ENCODE measurements around the gene HECW1. TPM values are rescaled to one million over a fixed set of nuclear protein-coding genes. Genes with fewer than 3 reads are reported as not detected.

The HECW1 gene
- total RNA-seq, 2 experiments from 2014 or later, result not detected

DNA sequence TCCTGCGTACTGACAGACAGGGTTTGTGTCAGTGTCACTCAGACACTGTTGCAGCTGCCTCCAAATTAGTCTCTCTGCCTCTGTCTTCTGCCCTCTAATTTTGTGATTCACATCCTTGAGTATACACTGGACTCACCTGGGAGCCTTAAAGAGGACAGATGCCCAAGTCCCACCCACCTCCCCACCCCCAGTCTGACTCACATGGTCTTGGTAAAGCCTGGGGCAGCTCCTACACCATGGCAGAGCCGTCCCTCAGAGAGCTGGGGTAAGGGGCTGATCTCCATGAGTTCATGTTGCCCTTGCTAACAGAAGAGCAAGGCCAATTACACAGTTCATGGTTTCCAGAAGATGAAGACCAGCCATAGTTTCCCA lies 272.8 kb downstream of the HECW1 start:
- Mint-ChIP-seq H3K4me1 (peaks cover 7% of the 10 kb centered on the region), H3K27me3 (peaks cover 6% of the 10 kb centered on the region), H3K27ac (no peak overlapping the region), H3K4me3 (no peak overlapping the region), H3K36me3 (ENCODE audit: low read depth) (no peaks in the 10 kb centered on the region), H3K9me3 (ENCODE audit: low read depth) (peaks cover 4% of the 10 kb centered on the region)
- DNase-seq (no peak), ATAC-seq (no peak)
- ChIA-PET POLR2A (no interaction called here), CTCF (interaction anchor here (0.7 to 2.0 kb wide), 2 partner anchors 15 to 55 kb away, joined by 3 to 6 read pairs; no protein-coding TSS in a partner anchor)
- intact Hi-C loops (cut with DNase I, micrococcal nuclease), result no loop called here

DNA sequence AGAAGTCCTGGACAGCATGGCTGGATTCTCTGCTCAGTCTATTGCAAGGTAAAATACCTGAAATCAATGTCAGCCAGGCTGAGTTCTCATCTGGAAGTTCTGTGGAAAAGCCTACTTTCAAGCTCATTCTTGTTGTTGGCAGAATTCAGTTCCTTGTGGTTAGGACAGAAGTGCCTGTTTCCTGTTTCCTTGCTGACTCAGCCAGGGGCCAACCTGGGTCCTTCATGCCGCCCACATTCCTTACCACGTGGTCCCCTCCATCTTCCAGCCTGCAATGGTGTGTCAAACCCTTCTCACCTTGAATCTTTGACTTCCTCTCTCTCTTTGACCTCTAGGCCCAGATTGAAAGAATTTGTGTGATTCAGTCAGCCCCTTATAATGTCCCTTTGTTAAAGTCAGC lies 273.4 kb downstream of the HECW1 start:
- CTCF ChIA-PET, result interaction anchor here (2.0 kb wide), 1 partner anchor 54 kb away, joined by 6 read pairs; no protein-coding TSS in a partner anchor
- H3K36me3 Mint-ChIP-seq (ENCODE audit: low read depth), result no peaks in the 10 kb centered on the region

DNA sequence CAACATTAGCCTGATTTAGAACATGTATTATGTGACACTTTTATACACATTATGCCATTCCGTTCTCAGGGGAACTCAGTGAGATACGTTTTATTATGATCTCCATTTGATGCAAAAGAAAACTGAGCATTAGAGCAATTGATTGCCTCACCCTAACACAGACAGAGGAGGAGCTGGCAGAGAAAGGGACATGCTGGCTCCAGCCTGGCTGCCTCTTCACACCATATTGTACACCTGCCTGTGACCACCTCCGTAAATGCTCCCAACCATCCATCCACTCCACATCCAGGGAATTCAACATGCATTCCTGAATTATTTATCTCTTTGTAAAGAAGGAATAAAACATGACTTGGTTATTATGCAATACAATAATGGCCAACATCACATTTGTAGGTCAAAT lies 275.5 kb downstream of the HECW1 start:
- DNase-seq (no peak), ATAC-seq (no peak)
- no peaks in the 10 kb centered on the region for H3K36me3 Mint-ChIP-seq (ENCODE audit: low read depth)
- CTCF ChIA-PET, result interaction anchor here (0.8 kb wide), 1 partner anchor 59 kb away, joined by 3 read pairs; no protein-coding TSS in a partner anchor
- POLR2A ChIA-PET, result no interaction called here
- H3K27me3 Mint-ChIP-seq, result peaks cover 6% of the 10 kb centered on the region
- peaks cover 4% of the 10 kb centered on the region for H3K9me3 Mint-ChIP-seq (ENCODE audit: low read depth)
- H3K4me3 Mint-ChIP-seq, result no peak overlapping the region
- intact Hi-C loops (cut with DNase I, micrococcal nuclease), result no loop called here
- peaks cover 7% of the 10 kb centered on the region for H3K4me1 Mint-ChIP-seq
- H3K27ac Mint-ChIP-seq, result no peak overlapping the region

More for the DNA sequence above, 273.4 kb downstream of the HECW1 start:
- no peak overlapping the region for H3K27ac Mint-ChIP-seq
- no peak overlapping the region for H3K4me3 Mint-ChIP-seq
- intact Hi-C loops (cut with DNase I, micrococcal nuclease), result no loop called here
- peaks cover 7% of the 10 kb centered on the region for H3K4me1 Mint-ChIP-seq
- peaks cover 6% of the 10 kb centered on the region for H3K27me3 Mint-ChIP-seq
- POLR2A ChIA-PET, result no interaction called here
- peak; percentile 47 for ATAC-seq
- DNase-seq, result peak; percentile 50
- H3K9me3 Mint-ChIP-seq (ENCODE audit: low read depth), result peaks cover 4% of the 10 kb centered on the region

DNA sequence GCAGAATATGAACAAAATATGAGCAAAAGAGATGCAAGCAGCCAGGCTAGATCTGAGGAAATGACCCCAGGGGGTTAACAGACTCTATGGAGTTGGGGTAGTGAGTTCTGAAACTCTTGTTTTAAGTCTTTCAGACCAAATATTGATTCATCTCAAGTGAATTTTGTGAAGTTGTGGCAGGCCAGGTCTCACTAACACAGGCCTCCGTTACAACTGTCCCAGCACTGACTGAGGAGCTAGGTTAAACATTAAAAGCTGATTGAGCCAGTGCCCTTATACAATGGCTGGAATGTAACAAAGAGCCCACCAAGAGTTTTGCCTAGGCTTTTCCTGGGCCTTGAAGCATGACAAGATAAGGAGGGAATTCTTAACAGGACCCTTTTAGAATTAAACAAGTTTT lies 278.1 kb downstream of the HECW1 start:
- Mint-ChIP-seq H3K9me3 (ENCODE audit: low read depth) (peaks cover 4% of the 10 kb centered on the region), H3K4me3 (no peak overlapping the region), H3K27me3 (peaks cover 11% of the 10 kb centered on the region), H3K27ac (no peak overlapping the region), H3K36me3 (ENCODE audit: low read depth) (no peaks in the 10 kb centered on the region), H3K4me1 (peaks cover 7% of the 10 kb centered on the region)
- intact Hi-C loops (cut with DNase I, micrococcal nuclease), result no loop called here
- no peak for DNase-seq
- no peak for ATAC-seq
- CTCF ChIA-PET, result no interaction called here
- POLR2A ChIA-PET, result interaction anchor here (0.7 kb wide), 1 partner anchor 1953 kb away, joined by 4 read pairs; no protein-coding TSS in a partner anchor

DNA sequence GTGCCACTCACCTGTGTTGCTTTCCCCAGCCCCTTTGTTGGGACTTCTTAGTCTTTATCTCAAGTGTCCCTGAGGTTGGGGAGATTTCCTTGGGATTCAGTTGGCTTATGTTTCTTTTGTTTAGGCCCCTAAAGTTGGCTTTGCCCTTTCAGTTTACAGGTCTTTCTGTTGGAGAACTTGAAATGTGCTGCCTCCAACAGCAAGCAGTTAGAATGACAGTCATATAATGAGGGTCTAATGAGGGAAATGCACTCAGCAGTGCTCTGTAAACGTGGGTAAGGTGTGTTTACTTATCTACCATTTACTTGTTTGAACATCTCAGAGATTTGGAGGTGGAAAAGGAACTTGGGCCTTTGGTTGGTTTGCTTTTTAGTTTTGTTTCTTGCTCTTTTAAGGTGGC lies 279.1 kb downstream of the HECW1 start:
- H3K27me3 Mint-ChIP-seq, result peaks cover 14% of the 10 kb centered on the region
- no peaks in the 10 kb centered on the region for H3K9me3 Mint-ChIP-seq (ENCODE audit: low read depth)
- H3K4me3 Mint-ChIP-seq, result no peak overlapping the region
- H3K27ac Mint-ChIP-seq, result no peak overlapping the region
- no peaks in the 10 kb centered on the region for H3K4me1 Mint-ChIP-seq
- POLR2A ChIA-PET, result no interaction called here
- H3K36me3 Mint-ChIP-seq (ENCODE audit: low read depth), result no peaks in the 10 kb centered on the region
- CTCF ChIA-PET, result no interaction called here
- intact Hi-C loops (cut with DNase I, micrococcal nuclease), result no loop called here
- no peak for DNase-seq
- ATAC-seq, result no peak

DNA sequence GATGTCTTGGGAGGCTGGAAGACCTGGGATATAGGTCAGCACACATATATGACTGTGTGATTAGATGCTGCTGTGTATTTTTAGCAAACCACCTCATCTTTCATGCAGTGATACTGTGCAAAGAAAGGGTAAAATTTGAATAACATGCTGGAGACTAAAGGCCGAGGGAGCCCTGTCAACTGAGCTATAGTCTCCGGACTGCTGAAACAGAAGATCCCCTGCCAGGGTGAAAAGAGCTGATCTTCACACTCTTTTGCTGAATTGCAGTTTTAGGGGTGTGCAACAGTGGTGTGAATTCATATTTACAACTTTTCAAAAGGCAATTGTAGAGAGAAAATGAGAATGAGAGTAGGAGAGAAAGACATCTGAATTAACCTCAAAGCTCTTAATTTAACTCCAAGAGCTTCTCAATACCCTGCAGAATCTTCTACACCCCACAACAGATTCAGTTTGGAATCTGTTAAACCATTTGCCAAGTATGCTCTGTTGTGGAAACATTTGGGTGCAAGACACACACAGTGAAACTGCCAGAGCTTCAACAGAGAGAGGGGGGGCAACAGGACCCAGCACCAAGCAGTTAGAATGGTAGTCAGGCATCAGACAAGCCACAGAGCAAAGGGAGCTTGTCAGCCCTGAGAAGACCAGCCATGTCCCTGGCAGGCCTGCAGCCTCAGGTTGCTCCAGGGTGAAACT lies 280.3 kb downstream of the HECW1 start:
- no peak overlapping the region for H3K4me3 Mint-ChIP-seq
- ChIA-PET CTCF (interaction anchor here (1.6 kb wide), 1 partner anchor 11 kb away, joined by 4 read pairs; no protein-coding TSS in a partner anchor), POLR2A (no interaction called here)

DNA sequence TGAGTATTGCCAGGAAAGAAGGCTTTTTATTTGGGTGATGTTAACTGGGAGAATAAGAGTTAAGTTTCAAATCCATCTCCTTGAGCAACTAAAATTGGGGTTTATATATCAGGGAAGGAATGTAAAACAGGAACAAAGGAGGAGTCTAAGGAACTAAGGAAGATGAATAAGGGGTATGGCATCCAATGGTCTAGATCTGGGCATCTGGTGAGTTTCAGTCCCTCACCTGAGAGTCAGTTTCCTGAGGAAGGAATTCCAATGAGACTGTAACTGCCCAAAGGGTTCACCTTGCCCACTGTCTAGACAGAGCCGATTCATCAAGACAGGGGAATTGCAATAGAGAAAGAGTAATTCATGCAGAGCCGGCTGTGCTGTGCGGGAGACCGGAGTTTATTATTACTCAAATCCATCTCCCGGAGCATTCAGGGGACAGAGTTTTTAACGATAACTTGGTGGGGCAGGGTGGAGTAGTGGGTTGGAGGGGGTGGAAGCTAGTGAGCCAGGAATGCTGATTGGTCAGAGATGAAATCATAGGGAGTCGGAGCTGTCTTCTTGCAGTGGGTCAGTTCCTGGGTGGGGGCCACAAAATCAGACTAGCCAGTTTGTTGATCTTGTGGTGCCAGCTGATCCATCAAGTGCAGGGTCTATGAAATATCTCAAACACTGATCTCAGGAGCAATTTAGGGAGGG lies 282.1 kb downstream of the HECW1 start:
- Mint-ChIP-seq H3K4me1 (no peaks in the 10 kb centered on the region), H3K9me3 (ENCODE audit: low read depth) (no peaks in the 10 kb centered on the region), H3K27me3 (peaks cover 24% of the 10 kb centered on the region), H3K27ac (no peak overlapping the region), H3K36me3 (ENCODE audit: low read depth) (no peaks in the 10 kb centered on the region), H3K4me3 (no peak overlapping the region)
- ChIA-PET CTCF (no interaction called here), POLR2A (no interaction called here)
- ATAC-seq (no peak), DNase-seq (no peak)
- intact Hi-C loops (cut with DNase I, micrococcal nuclease), result no loop called here

More for the DNA sequence above, 280.3 kb downstream of the HECW1 start:
- intact Hi-C loops (cut with DNase I, micrococcal nuclease), result no loop called here
- Mint-ChIP-seq H3K9me3 (ENCODE audit: low read depth) (no peaks in the 10 kb centered on the region), H3K27me3 (peaks cover 24% of the 10 kb centered on the region), H3K4me1 (no peaks in the 10 kb centered on the region), H3K36me3 (ENCODE audit: low read depth) (no peaks in the 10 kb centered on the region), H3K27ac (no peak overlapping the region)
- no peak for ATAC-seq
- DNase-seq, result no peak

DNA sequence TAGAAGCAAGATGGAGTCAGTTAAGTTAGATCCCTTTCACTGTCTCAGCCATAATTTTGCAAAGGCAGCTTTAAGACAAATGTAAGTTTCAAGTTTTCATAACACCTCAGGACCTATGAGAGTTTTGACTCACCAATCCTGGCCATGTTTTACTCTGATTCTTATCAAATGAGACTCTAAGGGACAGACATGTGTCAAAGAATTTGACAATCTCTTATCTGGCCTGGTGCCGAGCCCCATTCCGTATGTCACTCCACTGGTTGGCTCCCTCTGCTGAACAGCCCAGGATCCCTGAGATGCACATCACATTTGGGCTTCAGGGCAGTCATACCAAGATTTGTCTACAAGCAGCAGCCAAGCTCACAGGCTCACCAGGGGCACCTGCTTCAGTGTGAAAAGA lies 282.9 kb downstream of the HECW1 start:
- Mint-ChIP-seq H3K27me3 (peaks cover 24% of the 10 kb centered on the region), H3K4me3 (no peak overlapping the region), H3K9me3 (ENCODE audit: low read depth) (no peaks in the 10 kb centered on the region), H3K36me3 (ENCODE audit: low read depth) (no peaks in the 10 kb centered on the region), H3K4me1 (no peaks in the 10 kb centered on the region), H3K27ac (no peak overlapping the region)
- ChIA-PET POLR2A (no interaction called here), CTCF (no interaction called here)
- DNase-seq (no peak), ATAC-seq (no peak)
- intact Hi-C loops (cut with DNase I, micrococcal nuclease), result no loop called here

DNA sequence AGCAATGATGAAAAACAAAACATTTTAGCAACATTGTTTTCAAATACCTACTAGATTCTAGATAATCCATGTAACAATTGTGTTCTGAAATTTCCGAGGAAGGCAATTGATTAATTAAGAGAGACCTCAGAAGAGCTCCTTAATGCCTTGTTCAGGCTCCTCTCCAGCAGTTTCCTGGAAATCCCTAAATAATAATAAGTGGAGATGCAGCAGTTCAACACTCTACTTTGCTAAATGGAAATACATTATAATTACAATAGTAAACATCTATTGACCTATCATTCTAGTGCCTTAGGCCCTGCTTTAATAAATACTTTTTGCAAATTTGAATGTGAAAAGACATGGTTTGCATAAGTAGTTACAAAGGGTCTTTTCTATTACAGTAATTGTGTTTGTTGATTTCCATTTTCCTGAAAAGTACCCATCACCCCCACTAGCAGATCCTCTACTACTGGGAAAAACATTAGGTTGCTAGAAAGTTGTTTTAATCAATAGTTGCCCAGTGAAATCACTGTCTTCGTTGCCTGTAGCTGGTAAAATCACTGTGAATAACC lies 283.8 kb downstream of the HECW1 start:
- Mint-ChIP-seq H3K4me1 (no peaks in the 10 kb centered on the region), H3K4me3 (no peak overlapping the region), H3K9me3 (ENCODE audit: low read depth) (no peaks in the 10 kb centered on the region), H3K27me3 (peaks cover 29% of the 10 kb centered on the region), H3K36me3 (ENCODE audit: low read depth) (no peaks in the 10 kb centered on the region), H3K27ac (no peak overlapping the region)
- DNase-seq (no peak), ATAC-seq (no peak)
- intact Hi-C loops (cut with DNase I, micrococcal nuclease), result no loop called here
- ChIA-PET POLR2A (no interaction called here), CTCF (no interaction called here)

DNA sequence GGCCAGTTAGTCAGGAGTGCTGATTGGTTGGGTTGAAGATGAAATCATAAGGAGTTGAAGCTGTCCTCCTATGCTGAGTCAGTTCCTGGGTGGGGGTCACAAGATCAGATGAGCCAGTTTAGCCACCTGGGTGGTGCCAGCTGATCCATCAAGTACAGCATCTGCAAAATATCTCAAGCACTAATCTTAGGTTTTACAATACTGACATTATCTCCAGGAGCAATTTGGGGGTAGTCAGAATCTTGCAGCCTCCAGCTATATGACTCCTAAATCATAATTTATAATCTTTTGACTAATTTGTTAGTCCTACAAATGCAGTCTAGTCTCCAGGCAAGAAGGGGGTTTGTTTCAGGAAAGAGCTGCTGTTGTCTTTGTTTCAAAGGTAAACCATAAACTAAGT lies 286.4 kb downstream of the HECW1 start:
- POLR2A ChIA-PET, result no interaction called here
- no peak overlapping the region for H3K4me3 Mint-ChIP-seq
- no peaks in the 10 kb centered on the region for H3K36me3 Mint-ChIP-seq (ENCODE audit: low read depth)
- no peak overlapping the region for H3K27ac Mint-ChIP-seq
- H3K4me1 Mint-ChIP-seq, result no peaks in the 10 kb centered on the region
- CTCF ChIA-PET, result interaction anchor here (0.7 kb wide), 1 partner anchor 41 kb away, joined by 3 read pairs; no protein-coding TSS in a partner anchor
- intact Hi-C loops (cut with DNase I, micrococcal nuclease), result no loop called here
- H3K27me3 Mint-ChIP-seq, result peaks cover 33% of the 10 kb centered on the region
- DNase-seq (no peak), ATAC-seq (no peak)
- no peaks in the 10 kb centered on the region for H3K9me3 Mint-ChIP-seq (ENCODE audit: low read depth)

DNA sequence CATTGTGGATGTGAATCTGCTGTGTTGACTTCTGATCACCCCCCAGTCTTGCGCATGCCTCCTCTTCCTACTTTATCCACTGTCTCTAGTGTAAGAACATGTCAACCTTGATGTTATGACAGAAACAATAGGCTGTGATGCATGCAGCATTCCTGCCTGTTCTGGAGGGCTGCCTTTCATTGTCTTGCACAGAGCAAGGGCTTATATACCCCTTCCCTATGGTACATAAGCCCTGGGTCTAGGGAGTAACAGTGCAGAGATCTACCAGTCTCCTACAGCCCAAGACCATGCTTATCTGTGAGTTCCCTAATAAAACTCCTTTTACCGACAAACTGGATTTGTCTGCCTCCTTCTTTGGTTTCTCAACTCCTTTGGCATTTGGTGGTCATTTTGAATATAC lies 293.5 kb downstream of the HECW1 start:
- no peak overlapping the region for H3K4me3 Mint-ChIP-seq
- ChIA-PET CTCF (no interaction called here), POLR2A (no interaction called here)
- H3K4me1 Mint-ChIP-seq, result no peaks in the 10 kb centered on the region
- H3K27ac Mint-ChIP-seq, result no peak overlapping the region
- no peaks in the 10 kb centered on the region for H3K9me3 Mint-ChIP-seq (ENCODE audit: low read depth)
- peaks cover 7% of the 10 kb centered on the region for H3K27me3 Mint-ChIP-seq
- ATAC-seq, result no peak
- intact Hi-C loops (cut with DNase I, micrococcal nuclease), result no loop called here
- no peak for DNase-seq
- H3K36me3 Mint-ChIP-seq (ENCODE audit: low read depth), result no peaks in the 10 kb centered on the region

DNA sequence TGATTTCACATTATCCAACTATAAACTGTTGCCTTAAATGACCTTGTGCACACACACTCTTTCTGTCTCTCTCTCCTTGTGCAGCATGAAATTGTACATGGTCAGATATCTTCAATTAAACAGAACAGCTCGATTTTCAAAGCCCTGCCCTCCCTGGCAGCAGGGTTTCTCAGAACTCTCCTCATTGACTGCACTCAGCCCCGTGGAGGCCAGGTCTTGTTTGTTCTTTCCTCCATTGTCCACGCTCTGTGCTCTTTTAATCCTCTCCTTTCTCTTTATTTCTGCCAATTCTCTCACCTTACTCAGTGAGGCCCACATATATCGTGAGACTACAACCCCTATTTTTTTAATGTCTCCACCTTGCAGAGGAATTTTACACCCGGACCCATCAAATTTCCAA lies 294.5 kb downstream of the HECW1 start:
- no peak overlapping the region for H3K4me3 Mint-ChIP-seq
- intact Hi-C loops (cut with DNase I, micrococcal nuclease), result no loop called here
- no peak for ATAC-seq
- peaks cover under 1% of the 10 kb centered on the region for H3K27me3 Mint-ChIP-seq
- no peak overlapping the region for H3K27ac Mint-ChIP-seq
- no peaks in the 10 kb centered on the region for H3K4me1 Mint-ChIP-seq
- no peak for DNase-seq
- ChIA-PET CTCF (no interaction called here), POLR2A (no interaction called here)
- H3K9me3 Mint-ChIP-seq (ENCODE audit: low read depth), result no peaks in the 10 kb centered on the region
- H3K36me3 Mint-ChIP-seq (ENCODE audit: low read depth), result no peaks in the 10 kb centered on the region
